ENCODE measurements around the gene GPR87. TPM values are rescaled to one million over a fixed set of nuclear protein-coding genes. Genes with fewer than 3 reads are reported as not detected.

The GPR87 gene
- total RNA-seq, 1 experiment from 2014 or later, result 3.8 TPM

GRCh38 chr3:151301787-151302186, 14.8 kb downstream of the GPR87 start:
- POLR2A ChIA-PET, result no interaction called here
- Histone ChIP-seq H3K9ac (ENCODE audit: low read length) (no peak overlapping the region), H3K27ac (ENCODE audit: low read depth, low read length) (no peak overlapping the region), H3K4me3 (replicated peaks in 1 of 2; ENCODE audit: low read depth in 1 of 2, low read length in 2 of 2) (no peak overlapping the region), H3K79me2 (ENCODE audit: insufficient read depth, low read length) (no peaks in the 10 kb centered on the region), H3K9me2 (ENCODE audit: insufficient read depth) (no peaks in the 10 kb centered on the region), H3K9me3 (ENCODE audit: control insufficient read depth in 1 of 2, insufficient read depth in 1 of 2, low read depth in 1 of 2, low read length in 2 of 2) (no peaks in the 10 kb centered on the region), H3K27me3 (ENCODE audit: insufficient read depth, low read length) (no peaks in the 10 kb centered on the region), H2AFZ (ENCODE audit: low read depth, low read length, poor library complexity, severe bottlenecking) (no peak overlapping the region), H3K4me1 (ENCODE audit: control insufficient read depth in 1 of 2, insufficient read depth in 2 of 2, low read length in 2 of 2) (peaks cover 26 to 41% of the 10 kb centered on the region in 2 experiments), H3K4me2 (ENCODE audit: low read length) (no peak overlapping the region), H4K20me1 (ENCODE audit: insufficient read depth) (no peaks in the 10 kb centered on the region), H3K36me3 (ENCODE audit: control insufficient read depth in 1 of 2, insufficient read depth in 2 of 2, low read length in 2 of 2) (no peaks in the 10 kb centered on the region)
- CTCF ChIA-PET, result no interaction called here
- BruUV-seq (replicated peaks), result no TSS peak
- DNase-seq (ENCODE audit: low read depth, low spot score) (no peak), ATAC-seq (no peak)
- no peak for TF ChIP-seq RAD21 (IDR thresholded peaks at IDR 0.05; ENCODE audit: low read depth)
- RAD21 ChIA-PET (ENCODE audit: low non-redundant PET in 1 of 2, low total read pairs in 2 of 2, uncharacterized antibody in 2 of 2, unreplicated experiment in 2 of 2), result no interaction called here
- intact Hi-C loops (cut with micrococcal nuclease), result no loop called here

- ATAC-seq, result no peak
- CTCF ChIA-PET, result interaction anchor here (0.6 kb wide), 1 partner anchor 9 kb away, joined by 4 read pairs; no protein-coding TSS in a partner anchor
- H3K9ac ChIP-seq (ENCODE audit: low read length), result no peak overlapping the region
- H4K20me1 ChIP-seq (ENCODE audit: insufficient read depth), result no peaks in the 10 kb centered on the region
- H3K27ac ChIP-seq (ENCODE audit: low read depth, low read length), result no peak overlapping the region
- no peak overlapping the region for H2AFZ ChIP-seq (ENCODE audit: low read depth, low read length, poor library complexity, severe bottlenecking)
- peaks cover 13 to 28% of the 10 kb centered on the region in 2 experiments for H3K4me1 ChIP-seq (ENCODE audit: control insufficient read depth in 1 of 2, insufficient read depth in 2 of 2, low read length in 2 of 2)
- H3K4me3 ChIP-seq (replicated peaks in 1 of 2; ENCODE audit: low read depth in 1 of 2, low read length in 2 of 2), result no peak overlapping the region
- no peaks in the 10 kb centered on the region for H3K79me2 ChIP-seq (ENCODE audit: insufficient read depth, low read length)
- BruUV-seq (replicated peaks), result no TSS peak
- intact Hi-C loops (cut with micrococcal nuclease), result no loop called here
- RAD21 ChIA-PET (ENCODE audit: low non-redundant PET in 1 of 2, low total read pairs in 2 of 2, uncharacterized antibody in 2 of 2, unreplicated experiment in 2 of 2), result no interaction called here
- H3K9me3 ChIP-seq (ENCODE audit: control insufficient read depth in 1 of 2, insufficient read depth in 1 of 2, low read depth in 1 of 2, low read length in 2 of 2), result no peaks in the 10 kb centered on the region
- no peak for DNase-seq (ENCODE audit: low read depth, low spot score)
- H3K4me2 ChIP-seq (ENCODE audit: low read length), result no peak overlapping the region
- H3K9me2 ChIP-seq (ENCODE audit: insufficient read depth), result no peaks in the 10 kb centered on the region
- no peaks in the 10 kb centered on the region for H3K36me3 ChIP-seq (ENCODE audit: control insufficient read depth in 1 of 2, insufficient read depth in 2 of 2, low read length in 2 of 2)
- H3K27me3 ChIP-seq (ENCODE audit: insufficient read depth, low read length), result no peaks in the 10 kb centered on the region
- TF ChIP-seq ELF1 (IDR thresholded peaks at IDR 0.05; ENCODE audit: borderline replicate concordance, low read depth) (no peak), TCF7L2 (IDR thresholded peaks at IDR 0.05; ENCODE audit: borderline replicate concordance, extremely low read depth, insufficient read depth, insufficient read length) (no peak)
- POLR2A ChIA-PET, result no interaction called here
These were observed 16.1 kb downstream of the GPR87 start for GRCh38 chr3:151300539-151300938.

GRCh38 chr3:151299006-151299405, 17.6 kb downstream of the GPR87 start:
- H3K36me3 ChIP-seq (ENCODE audit: control insufficient read depth in 1 of 2, insufficient read depth in 2 of 2, low read length in 2 of 2), result no peaks in the 10 kb centered on the region
- H3K4me1 ChIP-seq (ENCODE audit: control insufficient read depth in 1 of 2, insufficient read depth in 2 of 2, low read length in 2 of 2), result peaks cover 4 to 13% of the 10 kb centered on the region in 2 experiments
- RAD21 ChIA-PET (ENCODE audit: low non-redundant PET in 1 of 2, low total read pairs in 2 of 2, uncharacterized antibody in 2 of 2, unreplicated experiment in 2 of 2), result no interaction called here
- intact Hi-C loops (cut with micrococcal nuclease), result no loop called here
- POLR2A ChIA-PET, result no interaction called here
- no peaks in the 10 kb centered on the region for H3K9me2 ChIP-seq (ENCODE audit: insufficient read depth)
- no peaks in the 10 kb centered on the region for H4K20me1 ChIP-seq (ENCODE audit: insufficient read depth)
- no peak overlapping the region for H2AFZ ChIP-seq (ENCODE audit: low read depth, low read length, poor library complexity, severe bottlenecking)
- H3K9me3 ChIP-seq (ENCODE audit: control insufficient read depth in 1 of 2, insufficient read depth in 1 of 2, low read depth in 1 of 2, low read length in 2 of 2), result no peaks in the 10 kb centered on the region
- H3K9ac ChIP-seq (ENCODE audit: low read length), result no peak overlapping the region
- CTCF ChIA-PET, result no interaction called here
- TF ChIP-seq SRF (IDR thresholded peaks at IDR 0.05; ENCODE audit: low read depth), result no peak
- ATAC-seq (no peak), DNase-seq (ENCODE audit: low read depth, low spot score) (no peak)
- no peaks in the 10 kb centered on the region for H3K27me3 ChIP-seq (ENCODE audit: insufficient read depth, low read length)
- no peak overlapping the region for H3K4me2 ChIP-seq (ENCODE audit: low read length)
- no TSS peak for BruUV-seq (replicated peaks)
- no peaks in the 10 kb centered on the region for H3K79me2 ChIP-seq (ENCODE audit: insufficient read depth, low read length)
- H3K4me3 ChIP-seq (replicated peaks in 1 of 2; ENCODE audit: low read depth in 1 of 2, low read length in 2 of 2), result no peak overlapping the region
- H3K27ac ChIP-seq (ENCODE audit: low read depth, low read length), result no peak overlapping the region
